GM21390 (cell line): Measurements from ENCODE around the gene NR5A1.

Experiments used
- ATAC-seq: cut with Tn5 transposase; IDR thresholded peaks from one replicate; pipeline ENCODE4 v1.9.1; 2021; ENCODE audit not compliant: unreplicated experiment

The NR5A1 gene

GRCh38 chr9:124506931-124507879 is at the start of gene NR5A1:
NR5A1 (minus strand) TSS chr9:124507399; CDS start chr9:124503395, 4,004 bp downstream.
- no peak for ATAC-seq

DNA sequence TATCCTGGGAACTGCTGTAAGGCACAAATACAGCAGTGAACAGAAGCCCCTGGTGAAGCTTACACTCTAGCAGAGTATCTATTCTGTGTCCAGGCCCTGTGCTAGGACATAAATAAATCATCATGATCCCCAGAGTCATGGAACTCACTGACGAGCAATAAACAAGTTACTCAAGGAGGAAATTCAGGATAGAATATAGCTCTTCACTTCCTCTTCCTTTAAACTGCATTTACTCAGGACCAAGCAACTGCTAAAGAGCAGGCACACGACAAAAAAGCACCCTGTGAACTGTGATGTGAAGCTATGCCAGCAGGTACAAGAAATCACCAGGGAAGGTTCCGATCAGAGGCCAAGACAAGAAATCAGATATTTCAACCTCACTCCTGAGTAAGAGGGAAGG is 47.8 kb upstream of the NR5A1 start:
- ATAC-seq: no peak

DNA sequence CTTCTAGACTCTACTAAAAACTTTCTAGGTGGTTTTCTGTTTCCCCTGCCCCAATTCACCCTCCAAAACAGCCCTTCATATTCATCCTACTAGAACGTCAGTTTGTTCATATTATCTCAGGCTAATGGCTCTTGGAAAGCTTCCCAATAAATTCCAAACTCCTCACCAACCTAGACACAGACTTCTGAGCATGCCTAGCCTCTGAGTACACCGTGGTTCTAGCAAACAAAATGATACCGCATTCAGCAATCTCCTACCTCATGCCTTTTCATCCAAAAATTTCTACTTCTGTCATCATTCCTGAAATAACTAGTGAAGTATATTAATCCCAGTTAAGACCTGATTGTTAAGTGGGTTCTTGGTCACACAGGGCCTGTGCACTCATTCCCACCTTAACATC is 46.5 kb upstream of the NR5A1 start:
- no peak for ATAC-seq

- ATAC-seq: no peak
These were observed 45.0 kb upstream of the NR5A1 start for GRCh38 chr9:124552273-124552605.

DNA sequence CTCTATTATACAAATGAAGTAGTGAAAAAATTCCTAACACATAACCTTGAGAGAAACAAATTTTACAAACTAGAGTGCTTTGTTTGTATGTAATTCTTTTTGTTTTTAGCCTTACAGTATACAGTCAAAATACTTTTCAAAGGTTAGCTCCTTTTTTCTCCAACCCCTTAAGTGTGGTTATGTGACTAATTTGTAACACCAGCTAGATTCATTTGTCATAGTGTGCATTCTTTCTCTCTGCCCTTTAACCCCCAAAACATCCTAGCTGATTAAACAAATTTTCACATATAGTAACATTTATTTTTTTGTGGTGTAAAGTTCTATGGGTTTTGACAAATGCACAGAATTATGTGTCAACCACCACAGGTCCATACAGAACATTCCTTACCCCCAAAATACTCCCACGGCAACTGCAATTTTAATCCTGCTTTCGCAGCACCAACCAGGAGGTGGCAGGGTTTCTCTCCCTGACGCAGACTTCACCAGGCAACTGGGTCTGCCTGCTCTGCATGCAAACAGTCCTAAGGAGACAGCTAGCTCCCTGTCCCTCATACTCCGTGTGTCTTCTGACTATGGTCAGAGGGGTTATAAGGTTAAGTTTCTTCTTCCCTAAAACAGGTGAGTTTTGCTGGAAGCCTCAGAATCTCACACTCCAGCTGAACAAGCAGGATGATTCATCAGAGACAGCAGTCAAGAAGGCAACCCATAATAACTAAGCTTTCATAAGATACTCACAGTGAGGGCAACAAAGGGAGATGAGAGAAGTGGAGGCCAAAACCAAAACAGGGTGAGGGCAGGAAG is 44.5 kb upstream of the NR5A1 start:
- ATAC-seq: no peak

DNA sequence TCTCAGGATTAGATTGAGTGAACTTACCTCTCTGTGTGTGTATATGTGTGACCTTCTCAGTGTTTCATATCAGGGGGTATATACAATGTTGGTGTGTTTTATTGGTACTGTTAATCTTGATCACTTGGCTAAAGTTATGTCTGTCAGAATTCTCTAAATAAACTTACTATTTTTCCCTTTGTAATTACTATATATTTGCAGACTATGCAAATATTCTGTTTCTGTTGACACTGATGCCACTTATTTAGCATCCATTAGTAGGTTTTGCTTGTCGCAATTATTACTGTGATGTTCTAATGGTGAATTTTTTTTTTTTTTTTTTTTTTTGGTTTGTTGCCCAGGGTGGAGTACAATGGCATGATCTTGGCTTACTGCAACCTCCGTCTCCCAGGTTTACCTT is 42.9 kb upstream of the NR5A1 start:
- ATAC-seq: no peak

DNA sequence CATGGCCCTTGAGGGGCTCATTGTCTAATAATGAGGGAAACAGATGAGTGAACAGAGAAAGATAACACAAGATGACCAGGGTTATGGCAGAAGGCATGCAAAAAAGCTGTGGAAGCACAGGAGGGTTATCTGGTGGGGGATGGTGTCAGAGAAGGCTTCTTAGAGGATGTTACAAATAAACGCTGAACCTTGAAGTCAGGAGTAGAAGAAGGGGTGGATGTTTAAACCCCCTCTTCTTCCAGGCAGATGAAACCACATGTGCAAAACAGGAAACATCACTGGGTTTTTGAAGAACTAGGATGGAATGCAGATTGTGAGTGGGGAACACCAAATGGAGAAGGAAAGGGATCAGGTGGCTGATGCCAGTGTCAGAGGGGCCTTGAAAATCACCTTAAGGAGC is 41.8 kb upstream of the NR5A1 start:
- no peak for ATAC-seq

DNA sequence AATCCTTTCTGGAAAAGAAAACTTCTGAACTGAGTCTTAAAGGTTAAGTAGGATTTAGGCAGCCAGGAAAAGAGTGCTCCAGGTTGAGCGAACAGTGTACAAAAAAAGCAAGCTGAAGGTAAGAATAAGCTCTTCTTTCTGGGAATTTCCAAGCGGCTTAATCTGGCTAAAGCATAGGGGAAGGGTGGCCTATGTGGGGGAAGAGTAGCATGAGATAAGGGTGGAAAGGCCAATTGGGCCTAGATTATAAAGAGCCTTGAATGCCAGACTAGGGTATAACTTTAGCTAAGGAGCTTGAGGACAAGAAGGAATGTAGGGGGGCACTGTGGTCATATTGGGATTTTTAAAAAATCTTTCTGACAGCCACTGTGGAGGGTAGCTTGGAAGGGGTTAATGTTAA is 37.3 kb upstream of the NR5A1 start:
- no peak for ATAC-seq

GRCh38 chr9:124541824-124542223 is 34.6 kb upstream of the NR5A1 start:
- ATAC-seq: no peak

DNA sequence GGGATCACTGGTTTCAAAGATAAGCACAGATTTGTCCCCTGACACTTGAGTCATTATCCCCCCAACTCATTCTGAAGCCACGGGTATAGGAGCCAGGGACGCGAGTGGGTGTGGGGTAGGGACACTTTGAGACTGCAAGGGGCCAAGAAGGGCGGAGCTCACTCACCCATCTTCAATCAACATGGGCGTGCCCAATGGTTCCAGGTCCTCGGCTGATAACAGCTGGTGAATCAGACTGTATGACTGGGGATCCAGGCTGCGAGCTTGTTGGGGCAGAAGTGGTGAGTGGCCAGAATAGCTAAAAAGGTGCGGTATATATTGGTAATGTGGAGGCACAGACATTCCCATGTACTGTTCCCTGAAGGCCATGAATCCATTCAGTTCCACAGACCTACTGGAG is 30.7 kb upstream of the NR5A1 start:
- no peak for ATAC-seq

DNA sequence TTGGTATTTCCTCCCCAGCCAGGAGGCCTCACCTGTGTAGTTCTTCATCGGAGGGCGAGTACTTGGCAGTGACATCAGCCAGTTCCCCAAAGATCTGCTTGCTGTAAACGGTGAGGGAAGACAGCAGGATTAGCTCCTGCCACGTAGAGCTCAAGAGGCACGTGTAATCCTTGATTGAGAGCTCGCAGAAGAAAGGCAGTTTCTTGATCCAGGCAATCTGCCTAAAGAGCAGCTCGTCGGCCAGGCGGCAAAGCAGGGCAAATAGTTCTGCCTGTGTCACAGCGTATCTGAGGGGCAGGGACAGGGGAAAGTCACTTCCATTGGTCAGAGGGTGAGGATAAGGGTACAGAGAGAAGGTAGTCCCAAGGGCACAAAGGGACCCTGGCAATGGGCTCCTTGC is 28.6 kb upstream of the NR5A1 start:
- no peak for ATAC-seq

DNA sequence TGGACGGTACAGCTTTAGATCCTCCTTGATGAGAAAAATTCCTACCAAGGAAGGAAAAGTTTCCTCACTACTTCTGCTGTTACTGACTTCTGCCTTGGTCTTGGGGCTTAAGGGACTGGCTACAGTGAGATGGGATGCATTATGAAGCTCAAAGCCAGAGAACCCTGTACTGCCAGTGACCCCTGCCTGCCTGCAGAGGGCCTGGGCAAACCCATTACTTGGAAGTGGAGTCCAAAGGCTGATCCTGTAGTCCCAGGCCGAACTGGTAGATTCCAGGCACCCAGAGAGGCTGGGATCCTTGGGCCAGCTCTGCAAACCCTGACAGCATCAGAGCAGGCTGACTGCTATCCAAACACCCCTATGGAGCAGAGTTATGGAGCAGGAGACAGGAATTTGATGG is 25.7 kb upstream of the NR5A1 start:
- no peak for ATAC-seq

GRCh38 chr9:124531115-124531514 is 23.9 kb upstream of the NR5A1 start:
- ATAC-seq: no peak

DNA sequence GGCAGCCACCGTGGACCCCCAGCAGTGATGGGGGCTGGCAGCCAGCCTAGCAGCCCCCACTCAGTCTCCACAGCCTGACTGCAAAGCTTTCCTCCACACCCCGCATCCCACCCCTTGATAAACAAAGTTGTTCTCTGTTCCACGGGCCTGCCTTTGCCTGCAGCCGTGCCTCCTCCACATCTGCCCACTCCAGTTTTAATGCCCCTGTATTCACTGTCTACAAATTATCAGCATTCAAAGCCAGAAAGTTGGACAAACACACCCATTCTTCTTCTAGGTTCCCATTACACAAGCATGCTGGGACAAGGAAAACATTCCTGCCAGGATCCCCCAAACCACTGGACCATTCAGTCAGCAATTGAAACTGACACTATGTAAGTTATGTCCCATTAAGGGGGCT is 23.0 kb upstream of the NR5A1 start:
- ATAC-seq: no peak

GRCh38 chr9:124527781-124528180 is 20.6 kb upstream of the NR5A1 start:
- ATAC-seq: no peak

- no peak for ATAC-seq
These were observed 19.0 kb upstream of the NR5A1 start for GRCh38 chr9:124526174-124526573.

DNA sequence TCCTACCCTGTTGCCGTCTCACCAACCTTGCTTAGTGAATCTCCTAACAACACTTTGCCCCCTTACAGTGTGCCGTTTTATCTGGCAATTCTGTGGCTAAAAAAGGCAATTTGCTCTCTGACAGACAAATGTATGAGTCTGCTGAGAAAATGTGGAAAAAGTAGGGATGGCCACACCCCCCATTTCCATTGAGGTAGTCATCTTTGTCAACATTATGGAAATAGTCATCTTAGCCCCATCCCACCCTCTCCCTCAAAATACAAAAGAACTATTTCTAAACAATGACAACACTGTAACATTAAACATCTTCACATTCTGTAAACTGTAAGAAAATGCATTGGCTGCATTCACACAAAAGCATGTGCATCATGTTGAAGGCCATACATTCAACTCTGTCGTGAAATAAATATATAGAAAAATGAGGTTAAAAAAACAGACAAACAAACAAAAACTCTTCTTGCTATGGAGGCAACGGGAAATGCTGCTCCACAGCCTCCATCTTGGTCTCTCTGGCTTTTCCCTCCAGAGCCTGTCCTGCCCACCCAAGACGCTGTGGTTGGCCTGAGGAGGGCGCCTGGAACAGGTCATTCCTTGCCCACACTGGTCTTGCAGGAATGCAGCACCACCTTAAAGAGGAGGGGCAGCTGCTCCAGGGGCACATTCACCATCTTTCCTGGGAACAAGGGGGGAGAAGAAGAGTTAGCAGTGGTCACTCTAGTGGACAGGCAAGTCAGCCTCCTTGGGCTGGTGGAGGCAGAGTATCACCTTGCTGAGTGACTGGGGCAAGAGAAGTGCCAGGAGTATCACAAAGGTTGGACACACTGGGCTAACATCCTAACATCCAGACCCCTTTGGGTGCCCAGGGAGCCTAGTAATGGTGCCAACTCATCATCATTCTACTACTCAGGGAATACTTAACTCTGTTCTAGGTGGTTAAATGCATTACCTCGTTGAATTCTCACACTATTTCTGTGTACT is 15.2 kb upstream of the NR5A1 start:
- no peak for ATAC-seq

GRCh38 chr9:124521142-124521541 is 13.9 kb upstream of the NR5A1 start:
- no peak for ATAC-seq

DNA sequence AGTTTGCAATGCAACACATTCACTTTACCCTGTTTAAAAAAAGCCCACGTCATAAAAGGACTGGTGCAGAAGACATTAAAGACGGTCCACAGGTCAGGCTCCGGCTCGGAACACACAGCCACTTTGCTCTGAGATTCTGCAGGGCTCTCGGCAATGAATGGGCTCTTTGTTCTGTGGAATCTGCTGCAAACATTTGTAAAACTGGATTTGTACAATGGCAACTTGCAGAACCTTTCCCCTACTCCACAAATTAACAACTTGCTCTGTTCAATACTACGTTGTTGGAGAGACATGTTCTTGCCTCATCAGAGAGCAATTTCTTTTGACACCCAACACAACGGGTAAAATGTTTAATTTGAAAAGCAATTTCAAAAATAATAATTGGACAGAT is 13.0 kb upstream of the NR5A1 start:
- no peak for ATAC-seq

- ATAC-seq: no peak
These were observed 10.9 kb upstream of the NR5A1 start for GRCh38 chr9:124518116-124518515.

DNA sequence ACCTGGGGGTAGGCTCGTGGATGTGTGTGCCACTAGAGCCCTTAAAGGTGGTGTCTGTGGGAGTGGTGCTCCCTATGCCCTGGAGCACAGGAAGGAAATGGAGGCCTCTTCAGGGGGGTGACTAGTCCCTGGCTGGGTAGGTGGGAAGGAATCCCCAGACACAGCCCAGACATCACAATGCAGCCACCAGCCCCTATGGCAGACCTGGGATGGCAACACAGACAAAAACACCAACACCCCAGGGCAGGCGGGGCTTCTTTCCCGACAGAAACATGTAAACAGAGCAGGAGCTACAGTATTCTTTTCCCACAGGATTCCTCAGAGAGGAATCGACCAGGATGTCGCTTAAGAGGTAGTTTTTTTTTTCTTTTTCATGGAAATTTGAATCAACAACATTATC is 10.4 kb upstream of the NR5A1 start:
- no peak for ATAC-seq
